H1 (cell line): ENCODE results near the gene ASMTL. TPM values are rescaled to one million over a fixed set of nuclear protein-coding genes. Genes with fewer than 3 reads are reported as not detected.

Experiments used
- BCL11A ChIP-seq, 2 experiments: IDR thresholded peaks; one replicate each; pipeline ENCODE4 v1.6.1; 2011; ENCODE audit warnings: low read depth in 2 of 2, low read length in 2 of 2, mild to moderate bottlenecking in 2 of 2
- CTBP2 ChIP-seq: IDR thresholded peaks from 2 replicates; pipeline ENCODE4 v1.7.0; 2011; ENCODE audit warnings: borderline replicate concordance, mild to moderate bottlenecking, moderate library complexity, mixed read lengths, low read length; ENCODE audit not compliant: insufficient read depth, insufficient read length
- HDAC6 ChIP-seq: IDR thresholded peaks from one replicate; pipeline ENCODE4 v1.7.1; 2012; ENCODE audit warnings: low read depth, mild to moderate bottlenecking, inconsistent platforms, low read length, moderate library complexity
- RBBP5 ChIP-seq: IDR thresholded peaks from 2 replicates; pipeline ENCODE4 v1.7.1; 2012; ENCODE audit warnings: low read depth, mild to moderate bottlenecking, inconsistent platforms, low read length, moderate library complexity, borderline replicate concordance
- SUZ12 ChIP-seq: fragments of 200-600 bp; sonication (generic); IDR thresholded peaks from 2 replicates; pipeline ENCODE4 v1.6.1; 2012; ENCODE audit warnings: mild to moderate bottlenecking, inconsistent platforms, low read length, moderate library complexity, mixed read lengths
- polyA plus RNA-seq, 7 experiments: library from polyadenylated mRNA; depleted of rRNA in 3 of 7; stranded (reverse) in 5 of 7; unstranded in 2 of 7; fragments of >200 nt in 5 of 7; fragments of 200-250 nt in 2 of 7; gene quantifications; 1 replicate in 5 of 7; 2 replicates in 1 of 7; 4 replicates in 1 of 7; pipeline versions ENCODE4 v1.2.1 to v1.2.3, GENCODE V29; 2011 to 2013; ENCODE audit warnings: missing spikeins in 2 of 7, mixed read lengths in 2 of 7
- total RNA-seq: library from RNA; stranded (reverse); fragmentation: NEBNext Ultra II Directional; extraction: Animal tissue kit (Norgen Biotek cat#: 25700); gene quantifications from 2 replicates; pipeline ENCODE4 v1.2.1, GENCODE V29; 2021

Gene ASMTL
- total and polyA plus RNA-seq, 2 of the 8 experiments (the other 6 are each of a cell fraction or from before 2014, with no cell fraction given), result 75.6 to 81.4 TPM

- TF ChIP-seq CTBP2 (no peak), SUZ12 (no peak), RBBP5 (no peak), HDAC6 (no peak), BCL11A (IDR thresholded peaks at IDR 0.05; ENCODE audit: low read depth in 2 of 2, low read length in 2 of 2) (no peak)
Measured at GRCh38 chrX:1493877-1494510, 41.3 kb upstream of the ASMTL start (continued).
